ENCODE measurements around the gene MAN2C1.

MAN2C1 gene

GRCh38 chr15:75309711-75310110 lies 58.7 kb downstream of the MAN2C1 start:
- no peak for DNase-seq (ENCODE audit: low read depth in 2 of 2)

- DNase-seq (ENCODE audit: low read depth in 2 of 2) = no peak
Measured at GRCh38 chr15:75307778-75308390, 60.5 kb downstream of the MAN2C1 start.

GRCh38 chr15:75306188-75306587 lies 62.2 kb downstream of the MAN2C1 start:
- DNase-seq (ENCODE audit: low read depth in 2 of 2) = no peak
